ENCODE data around the gene DAAM2.

- TF ChIP-seq CTCF (conservative IDR thresholded peaks at IDR 0.05; ENCODE audit: low read length): no peak
- no peak for TF ChIP-seq EZH2phosphoT487 (IDR thresholded peaks at IDR 0.05; ENCODE audit: borderline replicate concordance)
Measured at GRCh38 chr6:39938773-39939654, 146.8 kb downstream of the DAAM2 start.

Measured in Loucy (cell line).